ENCODE data around the gene IFT43.

IFT43 gene

GRCh38 chr14:75961662-75962061, 23.9 kb upstream of the IFT43 start:
- H2BK5ac ChIP-seq (ENCODE audit: low read depth, low read length, poor library complexity): no peak overlapping the region
- no peak overlapping the region for H3K4me3 ChIP-seq (ENCODE audit: low read depth, low read length)
- no peak overlapping the region for H4K12ac ChIP-seq (ENCODE audit: low read depth, low read length)
- peaks cover 0 to 2% of the 10 kb centered on the region in 2 experiments for H3K36me3 ChIP-seq (ENCODE audit: control insufficient read depth in 1 of 2, insufficient read depth in 2 of 2, low read length in 2 of 2)
- H2BK12ac ChIP-seq (ENCODE audit: low read length): no peak overlapping the region
- no peak overlapping the region for H3K27ac ChIP-seq (ENCODE audit: low read depth, low read length)
- no peak overlapping the region for H4K8ac ChIP-seq (ENCODE audit: low read depth, low read length)
- no peaks in the 10 kb centered on the region for H3K27me3 ChIP-seq (ENCODE audit: insufficient read depth, low read length)
- no peak overlapping the region for H4K91ac ChIP-seq (ENCODE audit: low read depth, low read length)
- no peak overlapping the region for H2AFZ ChIP-seq (ENCODE audit: insufficient read depth, low read length, poor library complexity)
- H3K4me1 ChIP-seq (ENCODE audit: control insufficient read depth in 1 of 2, insufficient read depth in 2 of 2, low read length in 2 of 2): no peaks in the 10 kb centered on the region
- no peak overlapping the region for H3K4ac ChIP-seq (ENCODE audit: low read depth, low read length)
- no peak overlapping the region for H3K18ac ChIP-seq (ENCODE audit: low read length)
- no peak overlapping the region for H2AK5ac ChIP-seq (ENCODE audit: low read length)
- H3K79me1 ChIP-seq (ENCODE audit: low read length): no peaks in the 10 kb centered on the region
- H3K14ac ChIP-seq (ENCODE audit: low read length): no peak overlapping the region
- H3K23ac ChIP-seq (ENCODE audit: low read length): no peak overlapping the region
- no peak overlapping the region for H2BK120ac ChIP-seq (ENCODE audit: insufficient read depth, low read length, poor library complexity)
- no CpG with 5 or more reads among the region's 3 CpGs for WGBS (ENCODE audit: extremely low coverage, insufficient coverage, insufficient read length)
- DNase-seq: no peak
- H3K9me3 ChIP-seq (ENCODE audit: insufficient read depth, low read depth, low read length): peaks cover 1% of the 10 kb centered on the region
- no peaks in the 10 kb centered on the region for H3K79me2 ChIP-seq (ENCODE audit: control insufficient read depth, insufficient read depth, low read length, poor library complexity)
- H3K9ac ChIP-seq (ENCODE audit: low read length): no peak overlapping the region
- no peak overlapping the region for H3K4me2 ChIP-seq (ENCODE audit: low read length)

GRCh38 chr14:75967866-75968265, 17.7 kb upstream of the IFT43 start:
- Histone ChIP-seq H4K8ac (ENCODE audit: low read depth, low read length) (no peak overlapping the region), H3K79me1 (ENCODE audit: low read length) (no peaks in the 10 kb centered on the region), H3K23ac (ENCODE audit: low read length) (no peak overlapping the region), H2AK5ac (ENCODE audit: low read length) (no peak overlapping the region), H3K9me3 (ENCODE audit: insufficient read depth, low read depth, low read length) (peaks cover 2% of the 10 kb centered on the region), H3K14ac (ENCODE audit: low read length) (no peak overlapping the region), H4K91ac (ENCODE audit: low read depth, low read length) (no peak overlapping the region), H3K27me3 (ENCODE audit: insufficient read depth, low read length) (no peaks in the 10 kb centered on the region), H3K18ac (ENCODE audit: low read length) (no peak overlapping the region), H3K9ac (ENCODE audit: low read length) (no peak overlapping the region), H3K4me3 (ENCODE audit: low read depth, low read length) (no peak overlapping the region), H3K27ac (ENCODE audit: low read depth, low read length) (no peak overlapping the region), H2BK12ac (ENCODE audit: low read length) (no peak overlapping the region), H3K36me3 (ENCODE audit: control insufficient read depth in 1 of 2, insufficient read depth in 2 of 2, low read length in 2 of 2) (peaks cover 2 to 7% of the 10 kb centered on the region in 2 experiments), H2AFZ (ENCODE audit: insufficient read depth, low read length, poor library complexity) (no peak overlapping the region), H2BK5ac (ENCODE audit: low read depth, low read length, poor library complexity) (no peak overlapping the region), H3K4ac (ENCODE audit: low read depth, low read length) (no peak overlapping the region), H3K4me2 (ENCODE audit: low read length) (no peak overlapping the region), H3K4me1 (ENCODE audit: control insufficient read depth in 1 of 2, insufficient read depth in 2 of 2, low read length in 2 of 2) (peaks cover 6 to 7% of the 10 kb centered on the region in 2 experiments), H2BK120ac (ENCODE audit: insufficient read depth, low read length, poor library complexity) (no peak overlapping the region), H4K12ac (ENCODE audit: low read depth, low read length) (no peak overlapping the region), H3K79me2 (ENCODE audit: control insufficient read depth, insufficient read depth, low read length, poor library complexity) (no peaks in the 10 kb centered on the region)
- no peak for DNase-seq
- no CpG with 5 or more reads among the region's 3 CpGs for WGBS (ENCODE audit: extremely low coverage, insufficient coverage, insufficient read length)

- Histone ChIP-seq H2BK12ac (ENCODE audit: low read length) (no peak overlapping the region), H3K27ac (ENCODE audit: low read depth, low read length) (no peak overlapping the region), H3K36me3 (ENCODE audit: control insufficient read depth in 1 of 2, insufficient read depth in 2 of 2, low read length in 2 of 2) (peaks cover 2 to 7% of the 10 kb centered on the region in 2 experiments), H3K18ac (ENCODE audit: low read length) (no peak overlapping the region), H3K4ac (ENCODE audit: low read depth, low read length) (no peak overlapping the region), H2BK5ac (ENCODE audit: low read depth, low read length, poor library complexity) (no peak overlapping the region), H3K4me1 (ENCODE audit: control insufficient read depth in 1 of 2, insufficient read depth in 2 of 2, low read length in 2 of 2) (peaks cover 7% of the 10 kb centered on the region in 2 experiments), H3K4me3 (ENCODE audit: low read depth, low read length) (no peak overlapping the region), H3K79me1 (ENCODE audit: low read length) (no peaks in the 10 kb centered on the region), H3K9me3 (ENCODE audit: insufficient read depth, low read depth, low read length) (peaks cover 2% of the 10 kb centered on the region), H3K23ac (ENCODE audit: low read length) (no peak overlapping the region), H3K4me2 (ENCODE audit: low read length) (no peak overlapping the region), H3K14ac (ENCODE audit: low read length) (no peak overlapping the region), H2AK5ac (ENCODE audit: low read length) (no peak overlapping the region), H4K12ac (ENCODE audit: low read depth, low read length) (no peak overlapping the region), H3K9ac (ENCODE audit: low read length) (no peak overlapping the region), H2BK120ac (ENCODE audit: insufficient read depth, low read length, poor library complexity) (no peak overlapping the region), H3K79me2 (ENCODE audit: control insufficient read depth, insufficient read depth, low read length, poor library complexity) (no peaks in the 10 kb centered on the region), H4K8ac (ENCODE audit: low read depth, low read length) (no peak overlapping the region), H2AFZ (ENCODE audit: insufficient read depth, low read length, poor library complexity) (no peak overlapping the region), H4K91ac (ENCODE audit: low read depth, low read length) (no peak overlapping the region), H3K27me3 (ENCODE audit: insufficient read depth, low read length) (no peaks in the 10 kb centered on the region)
- no peak for DNase-seq
- no CpG with 5 or more reads among the region's 4 CpGs for WGBS (ENCODE audit: extremely low coverage, insufficient coverage, insufficient read length)
Measured at GRCh38 chr14:75968456-75968855, 17.1 kb upstream of the IFT43 start.

- peaks cover 2% of the 10 kb centered on the region for H3K9me3 ChIP-seq (ENCODE audit: insufficient read depth, low read depth, low read length)
- no peak overlapping the region for H2AK5ac ChIP-seq (ENCODE audit: low read length)
- WGBS (ENCODE audit: extremely low coverage, insufficient coverage, insufficient read length): no CpG with 5 or more reads among the region's 4 CpGs
- H3K9ac ChIP-seq (ENCODE audit: low read length): no peak overlapping the region
- H3K18ac ChIP-seq (ENCODE audit: low read length): no peak overlapping the region
- H2BK120ac ChIP-seq (ENCODE audit: insufficient read depth, low read length, poor library complexity): no peak overlapping the region
- H2BK12ac ChIP-seq (ENCODE audit: low read length): no peak overlapping the region
- no peak overlapping the region for H3K14ac ChIP-seq (ENCODE audit: low read length)
- peaks cover 2 to 7% of the 10 kb centered on the region in 2 experiments for H3K36me3 ChIP-seq (ENCODE audit: control insufficient read depth in 1 of 2, insufficient read depth in 2 of 2, low read length in 2 of 2)
- no peak overlapping the region for H3K27ac ChIP-seq (ENCODE audit: low read depth, low read length)
- no peaks in the 10 kb centered on the region for H3K27me3 ChIP-seq (ENCODE audit: insufficient read depth, low read length)
- no peak overlapping the region for H4K12ac ChIP-seq (ENCODE audit: low read depth, low read length)
- peaks cover 7% of the 10 kb centered on the region in 2 experiments for H3K4me1 ChIP-seq (ENCODE audit: control insufficient read depth in 1 of 2, insufficient read depth in 2 of 2, low read length in 2 of 2)
- H2BK5ac ChIP-seq (ENCODE audit: low read depth, low read length, poor library complexity): no peak overlapping the region
- no peak overlapping the region for H4K8ac ChIP-seq (ENCODE audit: low read depth, low read length)
- H3K79me2 ChIP-seq (ENCODE audit: control insufficient read depth, insufficient read depth, low read length, poor library complexity): no peaks in the 10 kb centered on the region
- no peaks in the 10 kb centered on the region for H3K79me1 ChIP-seq (ENCODE audit: low read length)
- H3K4me2 ChIP-seq (ENCODE audit: low read length): no peak overlapping the region
- H4K91ac ChIP-seq (ENCODE audit: low read depth, low read length): no peak overlapping the region
- H3K4me3 ChIP-seq (ENCODE audit: low read depth, low read length): no peak overlapping the region
- H2AFZ ChIP-seq (ENCODE audit: insufficient read depth, low read length, poor library complexity): no peak overlapping the region
- no peak overlapping the region for H3K23ac ChIP-seq (ENCODE audit: low read length)
- DNase-seq: no peak
- H3K4ac ChIP-seq (ENCODE audit: low read depth, low read length): no peak overlapping the region
Measured at GRCh38 chr14:75969126-75969525, 16.4 kb upstream of the IFT43 start.
